GM10266 (cell line): ENCODE measurements around the gene VEGFB.

ENCODE experiments used
- DNase-seq: peaks from one replicate; pipeline ENCODE4 v3.0.0; 2012; ENCODE audit errors: extremely low spot score
- TF ChIP-seq, protein P1 (sequence below): IDR thresholded peaks from 2 replicates; pipeline ENCODE4 v1.5.1; 2012; ENCODE audit warnings: mild to moderate bottlenecking, low read depth; ENCODE audit not compliant: control insufficient read depth, insufficient read depth; ENCODE audit errors: missing control alignments

The VEGFB gene

DNA sequence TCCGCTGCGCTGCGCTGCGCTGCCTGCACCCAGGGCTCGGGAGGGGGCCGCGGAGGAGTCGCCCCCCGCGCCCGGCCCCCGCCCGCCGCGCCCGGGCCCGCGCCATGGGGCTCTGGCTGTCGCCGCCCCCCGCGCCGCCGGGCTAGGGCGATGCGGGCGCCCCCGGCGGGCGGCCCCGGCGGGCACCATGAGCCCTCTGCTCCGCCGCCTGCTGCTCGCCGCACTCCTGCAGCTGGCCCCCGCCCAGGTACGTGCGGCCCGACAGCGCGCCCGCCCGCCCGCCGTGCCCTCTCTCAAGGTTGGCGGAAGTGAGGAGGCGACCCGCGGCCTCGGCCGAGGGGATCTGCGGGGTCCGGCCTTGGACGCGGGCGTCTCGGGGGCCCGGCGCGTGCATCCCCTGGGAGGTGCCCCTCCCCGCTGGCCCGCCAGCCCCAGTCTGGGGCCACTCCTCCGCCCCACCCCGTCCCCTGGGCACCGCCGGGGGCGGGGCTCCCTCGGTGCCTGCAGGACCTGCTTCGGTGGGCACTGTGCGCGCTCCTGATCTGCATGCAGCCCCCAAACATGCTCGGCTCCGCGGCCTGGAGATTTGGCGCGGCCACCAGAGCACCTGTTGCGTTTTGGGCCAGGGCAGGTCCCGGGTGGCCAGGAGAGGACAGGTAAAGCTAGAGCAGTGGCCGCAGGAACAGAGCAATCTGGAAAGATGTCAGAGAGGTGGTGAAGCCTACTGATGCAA, 429 bp downstream of the VEGFB start:
- TF ChIP-seq, protein P1, sequence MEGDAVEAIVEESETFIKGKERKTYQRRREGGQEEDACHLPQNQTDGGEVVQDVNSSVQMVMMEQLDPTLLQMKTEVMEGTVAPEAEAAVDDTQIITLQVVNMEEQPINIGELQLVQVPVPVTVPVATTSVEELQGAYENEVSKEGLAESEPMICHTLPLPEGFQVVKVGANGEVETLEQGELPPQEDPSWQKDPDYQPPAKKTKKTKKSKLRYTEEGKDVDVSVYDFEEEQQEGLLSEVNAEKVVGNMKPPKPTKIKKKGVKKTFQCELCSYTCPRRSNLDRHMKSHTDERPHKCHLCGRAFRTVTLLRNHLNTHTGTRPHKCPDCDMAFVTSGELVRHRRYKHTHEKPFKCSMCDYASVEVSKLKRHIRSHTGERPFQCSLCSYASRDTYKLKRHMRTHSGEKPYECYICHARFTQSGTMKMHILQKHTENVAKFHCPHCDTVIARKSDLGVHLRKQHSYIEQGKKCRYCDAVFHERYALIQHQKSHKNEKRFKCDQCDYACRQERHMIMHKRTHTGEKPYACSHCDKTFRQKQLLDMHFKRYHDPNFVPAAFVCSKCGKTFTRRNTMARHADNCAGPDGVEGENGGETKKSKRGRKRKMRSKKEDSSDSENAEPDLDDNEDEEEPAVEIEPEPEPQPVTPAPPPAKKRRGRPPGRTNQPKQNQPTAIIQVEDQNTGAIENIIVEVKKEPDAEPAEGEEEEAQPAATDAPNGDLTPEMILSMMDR = no peak
- peak; percentile 67 for DNase-seq

DNA sequence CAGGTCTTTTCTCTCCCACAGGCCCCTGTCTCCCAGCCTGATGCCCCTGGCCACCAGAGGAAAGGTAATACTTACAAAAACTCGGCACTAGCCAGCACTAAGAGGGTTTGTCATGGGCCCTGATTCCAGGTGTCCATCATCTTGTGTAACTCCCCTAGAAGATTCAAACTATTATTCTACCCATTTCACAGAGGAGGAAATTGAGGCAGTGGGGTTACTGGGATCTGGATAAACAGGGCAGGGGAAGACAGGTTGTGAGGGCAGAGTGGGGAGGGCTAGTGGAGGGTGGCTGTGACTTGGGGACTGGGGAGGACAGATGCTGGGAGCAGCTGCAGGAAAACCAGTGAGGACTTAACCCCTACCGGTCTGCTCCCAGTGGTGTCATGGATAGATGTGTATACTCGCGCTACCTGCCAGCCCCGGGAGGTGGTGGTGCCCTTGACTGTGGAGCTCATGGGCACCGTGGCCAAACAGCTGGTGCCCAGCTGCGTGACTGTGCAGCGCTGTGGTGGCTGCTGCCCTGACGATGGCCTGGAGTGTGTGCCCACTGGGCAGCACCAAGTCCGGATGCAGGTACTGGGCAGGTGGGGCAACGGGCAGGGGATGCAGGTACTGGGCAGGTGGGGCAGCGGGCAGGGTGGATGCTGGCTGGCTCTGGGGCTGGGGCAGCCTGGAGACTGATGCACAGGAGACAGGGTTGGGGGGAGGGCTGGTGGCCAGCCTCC, 1.2 kb downstream of the VEGFB start:
- TF ChIP-seq, protein P1 = no peak
- DNase-seq = no peak

DNA sequence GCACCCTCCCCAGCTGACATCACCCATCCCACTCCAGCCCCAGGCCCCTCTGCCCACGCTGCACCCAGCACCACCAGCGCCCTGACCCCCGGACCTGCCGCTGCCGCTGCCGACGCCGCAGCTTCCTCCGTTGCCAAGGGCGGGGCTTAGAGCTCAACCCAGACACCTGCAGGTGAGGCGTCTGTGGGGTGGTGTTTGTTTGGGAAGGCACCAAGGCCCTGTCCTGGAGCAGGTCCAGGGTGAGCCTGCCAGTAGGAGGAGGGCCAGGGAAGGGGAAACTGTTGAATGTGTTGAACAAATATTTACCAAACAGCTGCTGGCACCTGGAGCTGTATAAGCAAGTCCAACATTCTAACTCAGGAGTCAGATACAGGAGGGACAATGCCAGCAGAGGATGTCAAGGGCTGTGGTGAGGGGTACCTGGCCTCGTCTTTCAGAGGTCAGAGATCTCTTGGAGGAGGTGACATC, 3.1 kb downstream of the VEGFB start:
- TF ChIP-seq, protein P1 = no peak
- no peak for DNase-seq

- TF ChIP-seq, protein P1 = no peak
- no peak for DNase-seq
Measured at GRCh38 chr11:64238076-64238475, 3.7 kb downstream of the VEGFB start.

DNA sequence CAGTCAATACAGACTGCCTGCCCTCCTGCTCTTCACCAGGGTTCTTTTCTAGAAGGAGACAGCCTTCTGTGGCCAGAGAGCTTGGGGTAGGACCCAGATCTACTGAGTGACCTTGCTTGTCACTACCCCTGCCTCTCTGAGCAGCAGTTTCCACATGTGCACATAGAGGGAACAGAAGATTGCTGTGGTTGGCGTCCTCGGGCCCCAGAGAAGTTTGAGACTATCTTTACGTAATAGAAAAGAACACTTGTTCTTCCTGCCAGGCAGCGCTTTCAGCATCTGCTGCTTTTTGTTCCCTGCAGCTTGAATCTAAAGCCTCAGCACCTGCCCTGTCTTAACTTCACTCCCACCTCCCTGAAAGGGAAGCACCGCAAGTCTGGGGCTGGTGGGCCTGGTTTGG, 4.6 kb downstream of the VEGFB start:
- DNase-seq = no peak
- TF ChIP-seq, protein P1 = no peak

GRCh38 chr11:64239662-64240434, 5.5 kb downstream of the VEGFB start:
- peak; percentile 76 for DNase-seq
- TF ChIP-seq, protein P1 = no peak
